ENCODE results near the gene SDHC. TPM values are rescaled to one million over a fixed set of nuclear protein-coding genes. Genes with fewer than 3 reads are reported as not detected.

SDHC gene
- polyA plus RNA-seq, 3 donors: 208 to 350 (median 323) TPM

GRCh38 chr1:161309868-161310267 lies 4.3 kb upstream of the SDHC start, which contains the start of gene MPZ:
Gene MPZ, minus strand, starts transcription at chr1:161309968. Its CDS starts 63 bp downstream, at chr1:161309905.
- Histone ChIP-seq H4K20me1 (ENCODE audit: insufficient read depth, low read length) (no peaks in the 10 kb centered on the region), H3K27ac (ENCODE audit: low read depth in 1 of 2, low read length in 2 of 2) (no peak within 1 kb of the TSS), H3K4me3 (replicated peaks in 1 of 3; ENCODE audit: low read depth in 2 of 3, low read length in 3 of 3) (no peak within 1 kb of the TSS), H3K4me1 (ENCODE audit: control insufficient read depth in 1 of 2, insufficient read depth in 2 of 2, low read length in 2 of 2) (peaks cover 37 to 51% of the 10 kb centered on the region in 2 donors), H3K27me3 (ENCODE audit: control insufficient read depth in 2 of 2, insufficient read depth in 2 of 2, low read length in 2 of 2) (no peaks in the 10 kb centered on the region), H3K79me2 (ENCODE audit: insufficient read depth, low read length) (peaks cover 20% of the 10 kb centered on the region), H3K4me2 (replicated peaks; ENCODE audit: extremely low read depth, low read length, poor library complexity, severe bottlenecking) (no peak within 1 kb of the TSS), H3K9me3 (replicated peaks in 1 of 2; ENCODE audit: control insufficient read depth in 1 of 2, insufficient read depth in 1 of 2, low read length in 2 of 2) (no peaks in the 10 kb centered on the region), H2AFZ (ENCODE audit: insufficient read depth, low read depth, low read length, poor library complexity, severe bottlenecking) (no peak within 1 kb of the TSS), H3K9ac (ENCODE audit: insufficient read depth, low read length, poor library complexity, severe bottlenecking) (no peak within 1 kb of the TSS), H3K36me3 (replicated peaks in 1 of 2; ENCODE audit: control insufficient read depth in 1 of 2, insufficient read depth in 2 of 2, low read length in 2 of 2) (no peaks in the 10 kb centered on the region)
- Mint-ChIP-seq H3K4me1 (peaks cover 43% of the 10 kb centered on the region), H3K9me3 (peaks cover 0 to 3% (median 0%) of the 10 kb centered on the region in 7 donors), H3K36me3 (no peaks in the 10 kb centered on the region), H3K27ac (no peak within 1 kb of the TSS), H3K4me3 (no peak within 1 kb of the TSS), H3K27me3 (ENCODE audit: low read depth in 3 of 3) (peaks cover 0 to 1% (median 1%) of the 10 kb centered on the region in 3 donors)
- DNase-seq: no peak
- TF ChIP-seq, protein P1, sequence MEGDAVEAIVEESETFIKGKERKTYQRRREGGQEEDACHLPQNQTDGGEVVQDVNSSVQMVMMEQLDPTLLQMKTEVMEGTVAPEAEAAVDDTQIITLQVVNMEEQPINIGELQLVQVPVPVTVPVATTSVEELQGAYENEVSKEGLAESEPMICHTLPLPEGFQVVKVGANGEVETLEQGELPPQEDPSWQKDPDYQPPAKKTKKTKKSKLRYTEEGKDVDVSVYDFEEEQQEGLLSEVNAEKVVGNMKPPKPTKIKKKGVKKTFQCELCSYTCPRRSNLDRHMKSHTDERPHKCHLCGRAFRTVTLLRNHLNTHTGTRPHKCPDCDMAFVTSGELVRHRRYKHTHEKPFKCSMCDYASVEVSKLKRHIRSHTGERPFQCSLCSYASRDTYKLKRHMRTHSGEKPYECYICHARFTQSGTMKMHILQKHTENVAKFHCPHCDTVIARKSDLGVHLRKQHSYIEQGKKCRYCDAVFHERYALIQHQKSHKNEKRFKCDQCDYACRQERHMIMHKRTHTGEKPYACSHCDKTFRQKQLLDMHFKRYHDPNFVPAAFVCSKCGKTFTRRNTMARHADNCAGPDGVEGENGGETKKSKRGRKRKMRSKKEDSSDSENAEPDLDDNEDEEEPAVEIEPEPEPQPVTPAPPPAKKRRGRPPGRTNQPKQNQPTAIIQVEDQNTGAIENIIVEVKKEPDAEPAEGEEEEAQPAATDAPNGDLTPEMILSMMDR (IDR thresholded peaks at IDR 0.05): no peak
- intact Hi-C loops (cut with micrococcal nuclease): loop anchor here (5.0 to 10.0 kb wide), 2 partner anchors 75 to 83 kb away; partner anchors contain the start of gene TOMM40L (in 1 of the 2)
- WGBS (ENCODE audit: insufficient coverage): 67% methylated on average over 2 of the region's 2 CpGs

DNA sequence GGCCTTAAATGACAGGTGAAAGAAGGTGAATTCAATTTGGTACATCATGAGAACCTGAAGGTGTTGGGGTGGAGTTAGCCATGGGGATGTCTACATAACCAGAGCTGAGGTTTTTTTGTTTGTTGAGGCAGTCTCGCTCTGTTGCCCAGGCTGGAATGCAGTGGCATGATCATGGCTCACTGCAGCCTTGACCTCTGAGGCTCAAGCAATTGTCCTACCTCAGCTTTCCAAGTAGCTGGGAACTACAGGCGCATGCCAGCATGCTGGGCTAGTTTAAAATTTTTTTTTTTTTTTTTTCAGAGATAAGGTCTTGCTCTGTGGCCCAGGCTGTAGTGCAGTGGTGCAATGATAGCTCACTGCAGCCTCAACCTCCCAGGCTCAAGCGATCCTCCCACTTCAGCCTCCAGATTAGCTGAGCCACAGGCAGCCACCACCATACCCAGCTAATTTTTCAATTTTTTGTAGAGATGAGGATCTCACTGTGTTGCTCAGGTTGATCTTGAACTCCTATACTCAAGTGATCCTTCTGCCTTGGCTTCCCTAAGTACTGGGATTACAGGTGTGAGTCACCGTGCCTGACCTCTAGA lies 2.5 kb upstream of the SDHC start:
- Histone ChIP-seq H3K4me1 (ENCODE audit: control insufficient read depth in 1 of 2, insufficient read depth in 2 of 2, low read length in 2 of 2) (peaks cover 27 to 39% of the 10 kb centered on the region in 2 donors), H3K79me2 (ENCODE audit: insufficient read depth, low read length) (peaks cover 24% of the 10 kb centered on the region), H4K20me1 (ENCODE audit: insufficient read depth, low read length) (no peaks in the 10 kb centered on the region), H3K4me3 (replicated peaks in 1 of 3; ENCODE audit: low read depth in 2 of 3, low read length in 3 of 3) (no peak overlapping the region), H3K27me3 (ENCODE audit: control insufficient read depth in 2 of 2, insufficient read depth in 2 of 2, low read length in 2 of 2) (no peaks in the 10 kb centered on the region), H2AFZ (ENCODE audit: insufficient read depth, low read depth, low read length, poor library complexity, severe bottlenecking) (no peak overlapping the region), H3K27ac (ENCODE audit: low read depth in 1 of 2, low read length in 2 of 2) (no peak overlapping the region), H3K4me2 (replicated peaks; ENCODE audit: extremely low read depth, low read length, poor library complexity, severe bottlenecking) (no peak overlapping the region), H3K9ac (ENCODE audit: insufficient read depth, low read length, poor library complexity, severe bottlenecking) (no peak overlapping the region), H3K36me3 (replicated peaks in 1 of 2; ENCODE audit: control insufficient read depth in 1 of 2, insufficient read depth in 2 of 2, low read length in 2 of 2) (no peaks in the 10 kb centered on the region), H3K9me3 (replicated peaks in 1 of 2; ENCODE audit: control insufficient read depth in 1 of 2, insufficient read depth in 1 of 2, low read length in 2 of 2) (no peaks in the 10 kb centered on the region)
- WGBS (ENCODE audit: insufficient coverage): 100% methylated on average over 1 of the region's 4 CpGs
- no peak for DNase-seq
- intact Hi-C loops (cut with micrococcal nuclease): loop anchor here (5.0 to 10.0 kb wide), 2 partner anchors 73 to 84 kb away; partner anchors contain the start of gene TOMM40L (in 1 of the 2)
- H3K27me3 Mint-ChIP-seq (ENCODE audit: low read depth in 3 of 3): peaks cover 0 to 5% (median 1%) of the 10 kb centered on the region in 3 donors
- peaks cover 39% of the 10 kb centered on the region for H3K4me1 Mint-ChIP-seq
- TF ChIP-seq, protein P1 (IDR thresholded peaks at IDR 0.05): no peak
- H3K36me3 Mint-ChIP-seq: no peaks in the 10 kb centered on the region
- H3K4me3 Mint-ChIP-seq: no peak overlapping the region
- H3K27ac Mint-ChIP-seq: no peak overlapping the region
- peaks cover 0 to 3% (median 0%) of the 10 kb centered on the region in 7 donors for H3K9me3 Mint-ChIP-seq
